DMS 273 (cell line): ENCODE data around the gene BCO2.

ENCODE experiments used
- DNase-seq: peaks from one replicate; lab custom pipeline; 2025; ENCODE audit not compliant: unreplicated experiment; lab: John Stamatoyannopoulos, UW

The BCO2 gene

GRCh38 chr11:112247201-112247600, 71.9 kb downstream of the BCO2 start:
- DNase-seq = no peak

GRCh38 chr11:112248201-112248600, 72.9 kb downstream of the BCO2 start:
- DNase-seq = no peak

- no peak for DNase-seq
These were observed 74.7 kb downstream of the BCO2 start for GRCh38 chr11:112249871-112250610.

GRCh38 chr11:112253605-112254242, 78.4 kb downstream of the BCO2 start:
- no peak for DNase-seq

GRCh38 chr11:112255067-112255720, 79.9 kb downstream of the BCO2 start:
- DNase-seq = peak; percentile 57

GRCh38 chr11:112260490-112260889, 85.2 kb downstream of the BCO2 start, which contains the start of gene PLET1:
TSS of gene PLET1 (minus strand) at chr11:112260860. CDS start at chr11:112260589, 271 bp downstream.
- DNase-seq = no peak

GRCh38 chr11:112265659-112266409, 90.5 kb downstream of the BCO2 start:
- DNase-seq = no peak

- no peak for DNase-seq
These were observed 91.1 kb downstream of the BCO2 start for GRCh38 chr11:112266410-112266778.

GRCh38 chr11:112267188-112267591, 91.9 kb downstream of the BCO2 start:
- no peak for DNase-seq

GRCh38 chr11:112268406-112268805, 93.1 kb downstream of the BCO2 start:
- DNase-seq = no peak
